Epithelial cell of proximal tubule (primary cell): ENCODE data around the gene SPATA24. TPM values are rescaled to one million over a fixed set of nuclear protein-coding genes. Genes with fewer than 3 reads are reported as not detected.
"Not testable (repeated sequence)": the region's sequence is repeated elsewhere in the genome, so short reads cannot be mapped to it uniquely, and the experiment has no call there.

ENCODE experiments used
- DNase-seq: peaks from one replicate; pipeline ENCODE4 v3.0.0-alpha.2; 2011; ENCODE audit warnings: low read depth
- H3K4me3 ChIP-seq: 2 replicates; pipeline ENCODE4 v1.5.1; 2011; ENCODE audit warnings: low read depth, mild to moderate bottlenecking, low read length
- total RNA-seq: library from RNA; depleted of rRNA; stranded (reverse); fragments of >200 nt; gene quantifications from 2 replicates; pipeline ENCODE4 v1.2.3, GENCODE V29; 2015
- TF ChIP-seq, protein P1 (sequence below): conservative IDR thresholded peaks from 2 replicates; pipeline ENCODE4 v1.5.1; 2012; ENCODE audit warnings: low read depth, mild to moderate bottlenecking, low read length

The SPATA24 gene
- total RNA-seq, 1 donor from 2014 or later, result 2.2 TPM

DNA sequence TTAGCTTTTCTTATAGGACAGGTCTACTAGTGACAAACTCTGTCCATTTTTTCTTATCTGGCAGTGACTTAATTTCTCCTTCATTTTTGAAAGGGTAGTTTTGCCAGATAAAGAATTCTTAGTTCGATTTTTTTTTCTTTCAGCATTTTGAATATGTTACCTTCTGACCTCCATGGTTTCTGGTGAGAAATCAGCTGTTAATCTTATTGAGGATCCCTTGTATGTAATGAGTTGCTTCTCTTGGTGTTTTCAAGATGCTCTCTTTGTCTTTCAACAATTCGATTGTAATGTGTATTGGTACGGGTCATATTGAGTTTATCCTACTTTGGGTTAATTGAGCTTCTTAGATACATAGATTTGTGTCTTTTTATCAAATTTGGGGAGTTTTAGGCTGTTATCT, 49.7 kb downstream of the SPATA24 start:
- H3K4me3 ChIP-seq, result no peak overlapping the region
- TF ChIP-seq, protein P1, sequence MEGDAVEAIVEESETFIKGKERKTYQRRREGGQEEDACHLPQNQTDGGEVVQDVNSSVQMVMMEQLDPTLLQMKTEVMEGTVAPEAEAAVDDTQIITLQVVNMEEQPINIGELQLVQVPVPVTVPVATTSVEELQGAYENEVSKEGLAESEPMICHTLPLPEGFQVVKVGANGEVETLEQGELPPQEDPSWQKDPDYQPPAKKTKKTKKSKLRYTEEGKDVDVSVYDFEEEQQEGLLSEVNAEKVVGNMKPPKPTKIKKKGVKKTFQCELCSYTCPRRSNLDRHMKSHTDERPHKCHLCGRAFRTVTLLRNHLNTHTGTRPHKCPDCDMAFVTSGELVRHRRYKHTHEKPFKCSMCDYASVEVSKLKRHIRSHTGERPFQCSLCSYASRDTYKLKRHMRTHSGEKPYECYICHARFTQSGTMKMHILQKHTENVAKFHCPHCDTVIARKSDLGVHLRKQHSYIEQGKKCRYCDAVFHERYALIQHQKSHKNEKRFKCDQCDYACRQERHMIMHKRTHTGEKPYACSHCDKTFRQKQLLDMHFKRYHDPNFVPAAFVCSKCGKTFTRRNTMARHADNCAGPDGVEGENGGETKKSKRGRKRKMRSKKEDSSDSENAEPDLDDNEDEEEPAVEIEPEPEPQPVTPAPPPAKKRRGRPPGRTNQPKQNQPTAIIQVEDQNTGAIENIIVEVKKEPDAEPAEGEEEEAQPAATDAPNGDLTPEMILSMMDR, result no peak
- no peak for DNase-seq

DNA sequence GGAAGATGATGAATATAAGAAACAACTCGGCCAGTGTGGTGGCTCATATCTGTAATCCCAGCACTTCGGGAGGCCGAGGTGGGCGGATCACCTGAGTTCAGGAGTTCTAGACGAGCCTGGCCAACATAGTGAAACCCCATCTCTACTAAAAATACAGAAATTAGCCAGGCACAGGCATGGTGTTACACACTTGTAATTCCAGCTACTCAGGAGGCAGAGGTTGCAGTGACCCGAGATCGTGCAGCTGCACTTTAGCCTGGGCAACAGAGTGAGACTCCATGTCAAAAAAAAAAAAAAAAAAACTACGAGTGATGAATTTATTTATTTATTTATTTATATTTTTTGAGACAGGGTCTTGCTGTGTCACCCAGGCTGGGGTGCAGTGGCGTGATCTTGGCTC, 56.0 kb downstream of the SPATA24 start:
- H3K4me3 ChIP-seq, DNase-seq: not testable (repeated sequence)

Other genes starting within 250 kb of the SPATA24 start
- gene SIL1, start 205.7 kb downstream of the SPATA24 start, total RNA-seq, result 29.3 and 32.3 TPM in 2 replicates
- gene MATR3, start 110.3 kb downstream of the SPATA24 start, total RNA-seq, result 175 and 183 TPM in 2 replicates
- gene PAIP2, start 62.2 kb downstream of the SPATA24 start, total RNA-seq, result 54.0 and 77.6 TPM in 2 replicates
- gene SLC23A1, start 20.8 kb downstream of the SPATA24 start, total RNA-seq, result 0.07 TPM in 1 of 2 replicates, not detected in the other
- gene MZB1, start 14.2 kb downstream of the SPATA24 start, total RNA-seq, result not detected in 2 replicates
- 2.7 and 3.1 TPM in 2 replicates for gene PROB1, start 9.0 kb downstream of the SPATA24 start, total RNA-seq
- gene DNAJC18, start 35.4 kb upstream of the SPATA24 start, total RNA-seq, result 4.5 and 5.9 TPM in 2 replicates
- gene ECSCR, start 58.7 kb upstream of the SPATA24 start, total RNA-seq, result 0.12 and 0.65 TPM in 2 replicates
- not detected in 2 replicates for gene SMIM33, start 66.9 kb upstream of the SPATA24 start, total RNA-seq
- 17.0 and 18.9 TPM in 2 replicates for gene STING1, start 78.7 kb upstream of the SPATA24 start, total RNA-seq
- 159 and 205 TPM in 2 replicates for gene UBE2D2, start 157.2 kb upstream of the SPATA24 start, total RNA-seq
- gene CXXC5, start 244.3 kb upstream of the SPATA24 start, total RNA-seq, result 45.0 and 56.4 TPM in 2 replicates